Erythroblast (primary cell): ENCODE measurements around the gene ARHGAP28.

Experiments used
- DNase-seq, 2 experiments: peaks; one replicate each; lab custom pipeline; 2025; lab: John Stamatoyannopoulos, UW
- GATA1 ChIP-seq: IDR thresholded peaks from 2 replicates; pipeline ENCODE4 v1.6.1; 2011; ENCODE audit warnings: low read depth, mild to moderate bottlenecking, control low read depth, low read length, moderate library complexity
- POLR2A ChIP-seq: IDR thresholded peaks from 2 replicates; pipeline ENCODE4 v1.6.1; 2011; ENCODE audit warnings: mild to moderate bottlenecking, low read length

Gene ARHGAP28

GRCh38 chr18:6866552-6867085, 137.1 kb downstream of the ARHGAP28 start:
- TF ChIP-seq POLR2A (no peak), GATA1 (no peak)
- no peak for DNase-seq

DNA sequence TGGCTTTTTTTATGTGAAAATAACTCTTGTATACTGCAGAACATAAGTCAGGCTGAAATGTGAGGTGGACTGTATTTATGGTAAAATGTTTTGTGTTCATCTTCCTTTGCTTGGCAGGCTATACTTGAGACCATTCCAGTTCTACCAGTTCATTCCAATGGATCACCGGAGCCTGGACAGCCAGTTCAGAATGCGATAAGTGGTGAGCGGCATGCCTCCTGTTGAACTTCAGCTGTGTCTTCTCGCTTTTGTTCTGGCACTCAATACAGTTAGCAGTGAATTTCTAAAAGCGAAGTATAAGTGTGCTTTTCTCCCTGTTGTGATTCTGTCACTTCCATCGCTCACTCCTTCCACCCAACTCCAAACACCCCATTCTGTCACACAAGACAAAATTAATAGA, 138.5 kb downstream of the ARHGAP28 start:
- no peak for DNase-seq
- TF ChIP-seq POLR2A, result no peak
- no peak for TF ChIP-seq GATA1

GRCh38 chr18:6871566-6871965, 142.1 kb downstream of the ARHGAP28 start:
- TF ChIP-seq GATA1 (no peak), POLR2A (no peak)
- no peak for DNase-seq

DNA sequence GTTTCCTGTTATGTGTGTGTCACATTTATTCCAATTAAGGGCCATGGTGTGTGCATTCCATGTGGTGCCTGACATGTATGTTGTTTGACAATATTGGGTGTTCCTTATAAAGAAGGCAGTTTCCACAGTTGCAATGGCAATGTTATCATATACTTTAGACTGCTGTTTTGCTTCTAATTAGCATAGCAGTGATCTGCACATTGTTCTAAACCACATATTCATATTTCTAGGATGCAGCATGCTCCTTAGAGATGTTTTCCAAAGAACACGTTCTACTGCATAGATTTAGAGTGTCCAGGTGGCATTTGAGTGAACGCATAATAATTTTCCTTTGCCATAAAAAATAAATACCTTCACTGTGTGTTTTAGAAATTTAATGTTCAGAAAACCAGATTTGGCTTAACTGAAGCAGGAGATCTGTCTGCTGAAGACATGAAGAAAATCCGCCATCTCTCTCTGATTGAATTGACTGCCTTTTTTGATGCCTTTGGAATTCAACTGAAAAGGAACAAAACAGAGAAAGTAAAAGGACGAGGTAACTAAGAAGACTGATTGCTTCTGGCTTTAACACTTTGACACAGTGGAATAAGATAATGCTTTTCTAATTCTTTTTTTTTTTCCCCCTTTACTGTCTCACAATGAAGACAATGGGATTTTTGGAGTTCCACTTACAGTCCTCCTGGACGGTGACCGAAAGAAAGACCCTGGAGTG, 143.7 kb downstream of the ARHGAP28 start:
- TF ChIP-seq GATA1 (no peak), POLR2A (no peak)
- no peak for DNase-seq

GRCh38 chr18:6874315-6874714, 144.8 kb downstream of the ARHGAP28 start:
- TF ChIP-seq POLR2A, result no peak
- DNase-seq, result no peak

- TF ChIP-seq POLR2A (no peak), GATA1 (no peak)
- DNase-seq, result no peak
These were observed 146.2 kb downstream of the ARHGAP28 start for GRCh38 chr18:6875749-6876148.

- TF ChIP-seq POLR2A, result no peak
- TF ChIP-seq GATA1, result no peak
- DNase-seq, result no peak
These were observed 147.1 kb downstream of the ARHGAP28 start for GRCh38 chr18:6876641-6877041.

- TF ChIP-seq GATA1 (no peak), POLR2A (no peak)
- no peak for DNase-seq
These were observed 147.8 kb downstream of the ARHGAP28 start for GRCh38 chr18:6877288-6877687.

DNA sequence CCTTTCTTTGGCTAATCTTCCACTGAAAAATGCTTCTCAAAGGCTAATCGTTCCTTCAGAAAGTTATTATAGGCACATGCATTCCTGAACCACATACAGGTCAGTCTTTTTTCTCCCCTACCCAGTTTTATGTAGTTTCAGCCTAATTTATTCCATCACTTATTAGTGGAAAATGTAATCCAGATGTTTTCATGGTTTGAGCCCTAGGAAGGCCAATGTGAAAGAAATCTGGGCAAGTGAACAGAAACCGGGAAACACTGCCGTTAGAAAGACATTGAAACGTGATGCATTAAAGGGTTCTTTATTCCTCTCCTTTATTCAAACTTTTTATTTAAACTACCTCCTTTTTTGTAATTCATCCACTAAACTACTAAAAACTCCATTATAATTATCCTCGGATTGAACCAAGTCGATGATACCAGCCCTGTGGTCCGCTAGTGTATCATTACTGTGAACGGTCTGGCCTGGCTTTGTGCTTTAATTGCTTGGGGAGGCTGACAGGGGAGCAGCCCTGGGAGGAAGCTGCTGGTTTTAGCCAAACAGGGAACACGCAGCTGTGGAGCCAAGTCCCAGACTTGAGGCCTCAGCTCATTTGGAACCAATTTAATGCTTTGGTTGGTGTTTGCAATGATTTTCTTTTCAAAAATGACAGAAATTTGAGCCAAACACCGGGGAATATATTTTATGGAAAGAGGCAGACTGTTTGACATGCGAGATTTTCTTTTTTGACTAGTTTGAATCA, 149.2 kb downstream of the ARHGAP28 start:
- no peak for TF ChIP-seq GATA1
- no peak for TF ChIP-seq POLR2A

DNA sequence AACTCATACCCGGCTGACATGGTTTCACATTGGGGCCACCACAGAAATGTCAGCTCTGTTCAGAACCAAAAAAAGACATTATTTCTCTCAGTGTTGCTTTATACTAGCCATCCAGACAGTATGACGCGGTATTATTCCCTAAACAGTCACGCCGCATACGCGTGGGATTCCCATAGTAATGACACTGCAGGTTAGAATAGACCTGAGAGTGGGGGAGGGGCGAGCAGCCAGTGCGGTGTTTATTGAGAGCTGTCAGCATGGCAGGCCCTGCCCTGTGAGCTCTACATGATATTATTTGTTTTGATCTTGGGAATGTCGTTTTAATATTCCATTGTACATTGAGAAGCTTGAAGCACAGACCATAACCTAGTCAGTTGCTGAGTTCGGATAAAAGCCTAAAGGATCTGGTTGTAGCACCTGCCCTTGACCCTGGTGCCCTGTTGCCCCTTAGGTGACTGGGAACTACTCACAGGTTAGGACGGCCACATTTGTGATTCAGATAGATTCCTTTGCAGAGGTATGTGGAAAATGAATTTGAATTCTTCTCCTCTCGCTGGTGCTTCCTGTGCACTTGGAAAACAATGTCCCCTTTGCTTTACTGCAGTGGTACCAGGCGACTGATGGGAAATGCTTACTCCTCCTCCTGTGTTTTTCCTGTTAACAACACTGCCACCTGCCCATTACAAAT, 150.1 kb downstream of the ARHGAP28 start:
- DNase-seq, result no peak
- no peak for TF ChIP-seq GATA1
- no peak for TF ChIP-seq POLR2A

More for the DNA sequence above, 149.2 kb downstream of the ARHGAP28 start:
- no peak for DNase-seq

GRCh38 chr18:6881034-6881820, 151.7 kb downstream of the ARHGAP28 start:
- TF ChIP-seq GATA1 (no peak), POLR2A (no peak)
- DNase-seq, result no peak

DNA sequence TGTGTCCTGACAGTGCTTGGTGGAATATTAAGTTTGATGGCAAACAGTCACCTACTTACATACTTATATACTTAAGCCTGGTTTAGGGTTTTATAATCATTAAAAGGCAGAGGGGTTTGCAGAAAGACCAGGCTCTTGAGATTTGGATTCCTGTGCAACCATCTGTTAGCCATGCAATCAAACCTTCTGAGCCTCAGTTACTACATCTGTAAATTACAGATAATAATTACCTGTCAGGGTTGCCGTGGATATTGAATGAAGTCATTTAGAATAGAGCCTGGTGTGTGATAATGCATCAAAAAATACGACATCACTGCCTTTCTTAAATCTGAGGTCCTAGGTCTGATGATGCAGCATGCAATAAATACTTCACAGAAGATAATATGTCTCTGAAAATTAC, 152.9 kb downstream of the ARHGAP28 start:
- no peak for DNase-seq
- TF ChIP-seq POLR2A (no peak), GATA1 (no peak)

DNA sequence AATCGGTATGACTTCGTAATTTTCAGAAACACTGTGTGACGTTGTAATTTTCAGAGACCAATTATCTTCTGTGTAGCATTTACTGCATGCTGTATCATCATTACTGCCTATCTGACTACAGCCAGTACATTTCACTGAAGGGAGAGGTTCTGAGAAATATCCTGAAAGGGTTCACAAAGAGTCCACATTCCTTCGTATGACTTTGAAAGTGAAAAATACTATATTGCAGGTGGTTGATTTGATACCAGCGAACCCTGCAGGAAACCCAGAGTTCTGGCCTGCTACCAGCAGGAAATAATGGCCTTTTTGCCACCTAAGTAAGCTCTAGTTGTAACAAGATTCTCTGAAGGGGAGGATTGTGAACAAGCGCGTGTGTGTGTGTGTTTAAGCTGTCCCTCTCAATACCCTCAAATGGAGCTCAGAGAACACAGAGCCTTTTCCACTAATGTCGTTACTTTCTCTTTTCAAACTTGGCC, 155.5 kb downstream of the ARHGAP28 start:
- TF ChIP-seq GATA1 (no peak), POLR2A (no peak)
- no peak for DNase-seq
